Lower leg skin (tissue), 4 donors: ENCODE data around the gene B9D1. TPM values are rescaled to one million over a fixed set of nuclear protein-coding genes. Genes with fewer than 3 reads are reported as not detected.
A peak's percentile ranks its signal among the peaks of the same experiment; 100 is the strongest.

ENCODE experiments used
- DNase-seq, 2 donors: peaks; one replicate each; pipeline ENCODE4 v3.0.0-alpha.2; 2019; ENCODE audit warnings: low spot score in 2 of 2
- H3K4me3 ChIP-seq: fragments of 200-600 bp; sonication (generic); 2 replicates; pipeline ENCODE4 v1.5.1; 2017; ENCODE audit warnings: mild to moderate bottlenecking, low read depth; ENCODE audit not compliant: poor library complexity, severe bottlenecking
- POLR2A ChIP-seq, 2 donors: fragments of 450-650 bp; IDR thresholded peaks; one replicate each; pipeline ENCODE4 v1.6.1; 2016 to 2017; ENCODE audit warnings: antibody characterized with exemption in 2 of 2, mild to moderate bottlenecking in 1 of 2, moderate library complexity in 1 of 2
- WGBS, 2 donors: methylation state at CpG; one replicate each; pipeline ENCODE4 v1.1.5; 2018; 5-methylcytosine and 5-hydroxymethylcytosine counted together
- intact Hi-C: fragments of 100-400 bp; cut with DNase I; formaldehyde crosslinking; loops from one replicate; pipeline ENCODE4 v1.15.0; 2023; ENCODE audit warnings: low total_unique reads
- total RNA-seq, 4 donors: library from RNA; depleted of rRNA; stranded (reverse); fragments of >200 nt; gene quantifications; one replicate each; pipeline ENCODE4 v1.1.0, GENCODE V29; 2016
- TF ChIP-seq, protein P1 (sequence below), 3 donors: fragments of 450-650 bp; IDR thresholded peaks; one replicate each; pipeline ENCODE4 v1.5.1; 2016; ENCODE audit warnings: antibody characterized with exemption in 3 of 3, mild to moderate bottlenecking in 3 of 3, moderate library complexity in 2 of 3

B9D1 gene
- total RNA-seq, 4 donors from 2014 or later = 2.4 to 24.5 (median 19.5) TPM

DNA sequence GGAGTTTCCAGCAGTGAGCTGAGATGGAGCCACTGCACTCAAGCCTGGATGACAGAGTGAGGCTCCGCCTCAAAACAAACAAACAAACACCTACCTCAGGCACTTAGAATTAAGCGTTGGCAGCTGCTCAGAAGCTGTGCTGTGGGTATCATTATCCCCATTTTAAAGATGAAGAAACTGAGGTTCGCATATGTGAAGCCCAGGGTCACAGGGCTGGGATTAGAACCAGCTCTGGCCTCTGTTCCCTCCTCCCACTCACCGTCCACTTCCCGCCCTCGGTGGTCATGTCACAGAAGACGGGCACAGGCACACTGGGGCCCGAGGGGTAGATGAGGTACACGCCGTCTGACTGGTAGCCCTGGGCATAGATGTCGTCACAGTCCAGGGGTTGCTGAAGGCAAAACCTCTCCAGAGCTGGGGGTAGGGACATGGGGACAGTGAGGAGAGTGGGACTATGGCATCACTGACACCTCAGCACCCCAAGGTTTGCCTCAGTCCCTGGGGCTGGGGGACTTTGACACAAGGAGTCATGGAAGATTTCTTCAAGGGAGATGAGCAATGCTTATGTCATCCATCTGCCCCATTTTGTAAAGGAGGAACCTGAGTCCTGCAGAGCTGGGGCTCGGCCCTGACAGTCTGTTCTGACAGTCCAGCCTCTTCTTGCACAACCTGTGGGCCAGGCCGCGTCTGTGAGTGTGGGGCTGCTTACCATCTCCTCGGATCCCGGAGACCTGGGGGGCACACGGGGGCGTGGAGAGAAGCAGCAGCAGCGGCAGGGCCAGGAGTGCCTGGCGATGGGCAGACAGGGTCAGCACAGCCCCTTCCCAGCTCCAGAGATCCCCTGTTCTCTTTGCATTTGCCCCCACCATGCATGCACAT lies 23.8 kb upstream of the B9D1 start:
- DNase-seq = peak; percentile 74 to 96
- 49 to 56% methylated on average over 20 of the region's 20 CpGs for WGBS, 2 donors
- intact Hi-C loops = no loop called here
- no peak for TF ChIP-seq POLR2A (IDR thresholded peaks at IDR 0.05)
- TF ChIP-seq, protein P1, sequence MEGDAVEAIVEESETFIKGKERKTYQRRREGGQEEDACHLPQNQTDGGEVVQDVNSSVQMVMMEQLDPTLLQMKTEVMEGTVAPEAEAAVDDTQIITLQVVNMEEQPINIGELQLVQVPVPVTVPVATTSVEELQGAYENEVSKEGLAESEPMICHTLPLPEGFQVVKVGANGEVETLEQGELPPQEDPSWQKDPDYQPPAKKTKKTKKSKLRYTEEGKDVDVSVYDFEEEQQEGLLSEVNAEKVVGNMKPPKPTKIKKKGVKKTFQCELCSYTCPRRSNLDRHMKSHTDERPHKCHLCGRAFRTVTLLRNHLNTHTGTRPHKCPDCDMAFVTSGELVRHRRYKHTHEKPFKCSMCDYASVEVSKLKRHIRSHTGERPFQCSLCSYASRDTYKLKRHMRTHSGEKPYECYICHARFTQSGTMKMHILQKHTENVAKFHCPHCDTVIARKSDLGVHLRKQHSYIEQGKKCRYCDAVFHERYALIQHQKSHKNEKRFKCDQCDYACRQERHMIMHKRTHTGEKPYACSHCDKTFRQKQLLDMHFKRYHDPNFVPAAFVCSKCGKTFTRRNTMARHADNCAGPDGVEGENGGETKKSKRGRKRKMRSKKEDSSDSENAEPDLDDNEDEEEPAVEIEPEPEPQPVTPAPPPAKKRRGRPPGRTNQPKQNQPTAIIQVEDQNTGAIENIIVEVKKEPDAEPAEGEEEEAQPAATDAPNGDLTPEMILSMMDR (IDR thresholded peaks at IDR 0.05) = no peak
- no peak overlapping the region for H3K4me3 ChIP-seq

DNA sequence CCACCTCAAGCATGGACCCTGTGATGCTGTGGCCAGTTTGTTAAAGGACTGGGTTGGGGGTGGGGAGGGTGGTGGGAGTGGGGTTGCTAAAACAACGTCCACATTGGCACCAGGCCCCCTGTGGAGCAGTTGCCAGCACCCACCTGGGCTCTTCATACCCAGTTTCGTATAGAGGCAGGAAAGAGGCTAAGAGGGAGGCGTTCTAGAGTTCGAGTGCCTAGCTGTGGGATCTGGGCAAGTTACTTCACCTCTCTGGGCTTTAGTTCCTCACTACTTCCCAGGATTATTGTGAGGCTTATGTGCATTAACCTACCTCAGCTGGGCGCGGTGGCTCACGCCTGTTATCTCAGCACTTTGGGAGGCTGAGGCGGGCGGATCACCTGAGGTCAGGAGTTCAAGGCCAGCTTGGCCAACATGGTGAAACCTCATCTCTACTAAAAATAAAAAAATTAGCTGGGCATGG lies 23.0 kb upstream of the B9D1 start:
- DNase-seq = peak in 1 of 2 donors; percentile 85
- no peak overlapping the region for H3K4me3 ChIP-seq
- intact Hi-C loops = no loop called here
- TF ChIP-seq POLR2A (IDR thresholded peaks at IDR 0.05) = no peak
- TF ChIP-seq, protein P1 (IDR thresholded peaks at IDR 0.05) = no peak
- 47 to 77% methylated on average over 9 of the region's 9 CpGs for WGBS, 2 donors

DNA sequence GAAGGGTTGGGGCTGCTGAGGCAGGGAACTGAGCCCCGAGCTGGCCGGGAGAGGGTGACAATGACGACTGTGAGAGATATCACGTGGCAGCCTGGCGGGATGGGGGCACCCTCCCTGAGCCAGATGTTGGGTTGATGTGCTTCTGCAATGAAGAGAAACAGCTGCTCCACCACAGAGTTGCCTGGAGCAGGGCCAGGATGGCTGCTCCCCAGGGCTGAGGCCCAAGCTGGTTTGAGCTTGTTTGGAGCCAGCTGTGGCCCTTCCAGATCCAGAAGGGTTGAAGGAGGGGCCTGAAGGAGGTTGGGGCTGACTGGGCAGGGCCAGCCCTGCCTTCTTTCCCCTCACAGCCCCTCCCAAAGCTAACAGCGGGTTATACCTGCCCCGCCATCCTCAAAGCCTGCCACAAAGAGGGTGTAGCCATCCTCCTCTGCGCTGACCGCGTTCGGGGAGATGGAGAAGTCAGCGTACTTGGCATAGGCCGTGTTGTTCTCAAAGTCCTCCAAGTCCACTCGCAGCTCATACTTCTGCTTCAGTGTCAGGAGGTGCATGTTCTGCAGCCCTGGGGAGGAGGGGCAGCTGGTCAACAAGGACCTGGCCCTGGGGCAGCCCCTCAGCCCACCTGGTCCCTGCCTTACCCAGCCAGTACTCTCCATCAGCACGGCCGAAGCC lies 22.3 kb upstream of the B9D1 start:
- TF ChIP-seq, protein P1 (IDR thresholded peaks at IDR 0.05) = no peak
- no peak for TF ChIP-seq POLR2A (IDR thresholded peaks at IDR 0.05)
- intact Hi-C loops = no loop called here
- no peak overlapping the region for H3K4me3 ChIP-seq
- 16 to 24% methylated on average over 12 to 16 of the region's 16 CpGs for WGBS, 2 donors
- peak; percentile 87 to 98 for DNase-seq

DNA sequence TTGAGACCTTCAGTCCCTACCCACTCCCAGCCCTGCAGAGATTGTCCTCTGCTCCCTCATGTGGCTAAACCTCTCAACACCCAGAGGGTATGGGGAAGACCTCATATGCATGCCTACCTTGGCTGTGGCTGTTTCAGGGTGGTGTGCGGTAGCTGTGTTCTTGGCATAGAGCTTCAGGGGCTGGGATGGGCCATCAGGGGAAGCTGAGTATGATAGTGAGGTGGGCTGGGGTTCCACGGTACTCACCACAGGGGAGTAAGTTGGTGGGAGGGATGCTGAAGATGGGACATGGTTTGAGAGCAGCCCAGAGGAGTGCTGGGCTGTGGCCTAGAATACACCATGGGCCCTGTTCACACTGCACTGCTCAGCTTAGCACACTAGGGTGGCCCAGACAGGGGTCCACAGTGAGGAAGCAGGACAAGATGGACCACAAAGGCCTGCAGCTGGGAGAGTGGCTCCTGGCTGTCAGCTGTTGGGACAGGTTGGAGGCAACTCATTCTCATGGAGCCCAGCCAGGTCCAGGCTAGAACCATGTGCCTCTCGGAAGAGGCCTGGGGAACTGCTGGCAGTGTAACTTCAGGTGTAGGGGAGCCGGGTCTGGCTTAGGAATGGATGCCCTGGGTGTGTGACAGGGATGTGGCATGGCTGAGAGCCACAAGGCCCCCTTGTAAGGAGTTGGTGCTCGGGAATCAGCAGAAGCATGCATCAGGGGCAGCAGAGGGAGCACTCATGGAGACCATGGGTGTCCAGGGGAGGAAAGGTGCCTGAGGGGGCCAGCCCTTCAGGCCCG lies 21.4 kb upstream of the B9D1 start:
- TF ChIP-seq, protein P1 (IDR thresholded peaks at IDR 0.05) = no peak
- TF ChIP-seq POLR2A (IDR thresholded peaks at IDR 0.05) = no peak
- DNase-seq = peak in 1 of 2 donors; percentile 92
- WGBS, 2 donors = 60 to 62% methylated on average over 6 of the region's 6 CpGs
- intact Hi-C loops = no loop called here
- no peak overlapping the region for H3K4me3 ChIP-seq

DNA sequence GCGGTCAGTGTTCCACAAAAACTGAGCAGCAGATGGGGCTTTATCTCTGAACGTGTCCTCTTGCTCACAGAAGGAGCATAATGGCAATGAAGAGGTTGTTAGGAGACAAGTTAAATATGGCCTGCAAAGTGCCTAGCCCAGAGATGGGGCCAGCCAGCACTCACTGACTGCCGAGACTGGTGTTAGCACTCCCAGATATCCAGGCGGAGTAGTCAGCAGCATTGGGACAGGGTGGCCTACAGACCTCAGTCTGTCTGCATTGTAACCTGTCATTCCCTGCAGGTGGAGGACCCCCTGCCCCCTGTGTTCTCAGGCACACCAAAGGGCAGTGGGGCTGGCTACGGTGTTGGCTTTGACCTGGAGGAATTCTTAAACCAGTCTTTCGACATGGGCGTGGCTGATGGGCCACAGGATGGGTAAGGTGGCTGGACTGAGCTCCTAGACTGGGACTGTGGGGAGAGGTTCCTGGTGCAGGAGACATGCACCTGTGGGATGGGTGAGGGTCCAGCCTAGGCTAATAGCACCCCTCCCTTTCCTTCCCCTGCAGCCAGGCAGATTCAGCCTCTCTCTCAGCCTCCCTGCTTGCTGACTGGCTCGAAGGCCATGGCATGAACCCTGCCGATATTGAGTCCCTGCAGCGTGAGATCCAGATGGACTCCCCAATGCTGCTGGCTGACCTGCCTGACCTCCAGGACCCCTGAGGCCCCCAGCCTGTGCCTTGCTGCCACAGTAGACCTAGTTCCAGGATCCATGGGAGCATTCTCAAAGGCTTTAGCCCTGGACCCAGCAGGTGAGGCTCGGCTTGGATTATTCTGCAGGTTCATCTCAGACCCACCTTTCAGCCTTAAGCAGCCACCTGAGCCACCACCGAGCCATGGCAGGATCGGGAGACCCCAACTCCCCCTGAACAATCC lies 20.3 kb upstream of the B9D1 start:
- TF ChIP-seq, protein P1 (IDR thresholded peaks at IDR 0.05) = no peak
- TF ChIP-seq POLR2A (IDR thresholded peaks at IDR 0.05) = no peak
- DNase-seq = peak in 1 of 2 donors; percentile 82
- H3K4me3 ChIP-seq = no peak overlapping the region
- WGBS, 2 donors = 82 to 85% methylated on average over 11 to 13 of the region's 13 CpGs
- intact Hi-C loops = no loop called here
